HEK293 (cell line): ENCODE results near the gene HIGD2B.

ENCODE experiments used
- CTCF ChIA-PET: fragments of 350-600 bp; formaldehyde crosslinking; extraction: SDS; loops from one replicate; lab custom pipeline; 2021; ENCODE audit warnings: antibody characterized with exemption; lab: Yijun Ruan, JAX
- POLR2A ChIA-PET: fragments of 300-600 bp; formaldehyde crosslinking; extraction: SDS; loops from one replicate; lab custom pipeline; 2020; ENCODE audit warnings: antibody characterized with exemption, inconsistent platforms; lab: Yijun Ruan, JAX
- H3K27ac ChIP-seq: fragments of 200-500 bp; sonication (Bioruptor generic); 2 replicates; pipeline ENCODE4 v1.5.1; 2014; ENCODE audit warnings: low read depth, low read length, control low read depth, inconsistent platforms; ENCODE audit errors: extremely low read depth
- H3K36me3 ChIP-seq, 2 experiments: fragments of 200-500 bp in 1 of 2; sonication (Bioruptor generic) in 1 of 2; 1 replicate in 1 of 2; 2 replicates in 1 of 2; pipeline ENCODE4 v1.5.1; 2014 to 2017; ENCODE audit warnings: inconsistent platforms in 2 of 2, low read length in 2 of 2; ENCODE audit not compliant: control insufficient read depth in 2 of 2, insufficient read depth in 1 of 2
- H3K4me1 ChIP-seq: fragments of 200-500 bp; sonication (Bioruptor generic); 2 replicates; pipeline ENCODE4 v1.5.1; 2014; ENCODE audit warnings: mild to moderate bottlenecking, low read length, inconsistent platforms; ENCODE audit not compliant: control insufficient read depth, insufficient read depth
- H3K4me3 ChIP-seq: 2 replicates; pipeline ENCODE4 v1.5.1; 2011; ENCODE audit warnings: low read depth, mild to moderate bottlenecking, control low read depth, low read length, moderate library complexity
- H3K9me3 ChIP-seq: fragments of 200-500 bp; sonication (Bioruptor generic); 2 replicates; pipeline ENCODE4 v1.5.1; 2014; ENCODE audit warnings: low read depth, low read length, inconsistent platforms; ENCODE audit not compliant: control insufficient read depth, insufficient read depth
- CTCF ChIP-seq: fragments of 450-650 bp; formaldehyde crosslinking; IDR thresholded peaks from 2 replicates; pipeline ENCODE4 v1.5.1; 2016; ENCODE audit warnings: missing biosample characterization, missing genetic modification characterization
- FEZF1 ChIP-seq: fragments of 450-650 bp; formaldehyde crosslinking; IDR thresholded peaks from 2 replicates; pipeline ENCODE4 v1.5.1; 2016; ENCODE audit warnings: missing biosample characterization, missing genetic modification characterization
- GLI2 ChIP-seq: fragments of 450-650 bp; formaldehyde crosslinking; IDR thresholded peaks from 2 replicates; pipeline ENCODE4; 2017; ENCODE audit warnings: missing biosample characterization, missing genetic modification characterization, low read depth, borderline replicate concordance
- GLIS2 ChIP-seq: fragments of 450-650 bp; formaldehyde crosslinking; IDR thresholded peaks from 2 replicates; pipeline ENCODE4 v1.5.1; 2016; ENCODE audit warnings: missing biosample characterization, missing genetic modification characterization
- HIC1 ChIP-seq: fragments of 450-650 bp; formaldehyde crosslinking; IDR thresholded peaks from 2 replicates; pipeline ENCODE4 v1.5.1; 2016; ENCODE audit warnings: missing biosample characterization, missing genetic modification characterization
- HOXA7 ChIP-seq: sonication (generic); formaldehyde crosslinking; IDR thresholded peaks from 2 replicates; pipeline ENCODE4 v1.8.1; 2022; ENCODE audit warnings: missing genetic modification reagents, borderline replicate concordance
- KLF8 ChIP-seq: fragments of 450-650 bp; formaldehyde crosslinking; IDR thresholded peaks from 2 replicates; pipeline ENCODE4 v1.5.1; 2016; ENCODE audit warnings: missing biosample characterization, missing genetic modification characterization
- MZF1 ChIP-seq: fragments of 450-650 bp; formaldehyde crosslinking; IDR thresholded peaks from 2 replicates; pipeline ENCODE4 v1.5.1; 2017; ENCODE audit warnings: missing biosample characterization, missing genetic modification characterization, borderline replicate concordance
- SP7 ChIP-seq: fragments of 450-650 bp; formaldehyde crosslinking; IDR thresholded peaks from 2 replicates; pipeline ENCODE4 v1.5.1; 2016; ENCODE audit warnings: missing biosample characterization, missing genetic modification characterization
- ZBTB48 ChIP-seq: fragments of 450-650 bp; formaldehyde crosslinking; IDR thresholded peaks from 2 replicates; pipeline ENCODE4 v1.5.1; 2016; ENCODE audit warnings: missing biosample characterization, missing genetic modification characterization
- ZNF121 ChIP-seq: fragments of 450-650 bp; formaldehyde crosslinking; IDR thresholded peaks from 2 replicates; pipeline ENCODE4 v1.5.1; 2016; ENCODE audit warnings: missing biosample characterization, missing genetic modification characterization
- ZNF37A ChIP-seq: fragments of 450-650 bp; IDR thresholded peaks from 2 replicates; pipeline ENCODE4 v1.5.1; 2018; ENCODE audit warnings: missing biosample characterization, missing genetic modification characterization
- ZNF391 ChIP-seq: fragments of 450-650 bp; formaldehyde crosslinking; IDR thresholded peaks from 2 replicates; pipeline ENCODE4 v1.5.1; 2016; ENCODE audit warnings: low read depth, missing biosample characterization, missing genetic modification characterization, borderline replicate concordance
- ZNF426 ChIP-seq: fragments of 450-650 bp; formaldehyde crosslinking; IDR thresholded peaks from 2 replicates; pipeline ENCODE4 v1.5.1; 2017; ENCODE audit warnings: missing biosample characterization, missing genetic modification characterization, mild to moderate bottlenecking, inconsistent platforms, moderate library complexity
- ZNF473 ChIP-seq: fragments of 450-650 bp; formaldehyde crosslinking; IDR thresholded peaks from 2 replicates; pipeline ENCODE4 v1.5.1; 2017; ENCODE audit warnings: missing biosample characterization, missing genetic modification characterization
- ZNF514 ChIP-seq: fragments of 450-650 bp; formaldehyde crosslinking; IDR thresholded peaks from 2 replicates; pipeline ENCODE4 v1.5.1; 2016; ENCODE audit warnings: missing biosample characterization, missing genetic modification characterization
- ZNF530 ChIP-seq: fragments of 450-650 bp; formaldehyde crosslinking; IDR thresholded peaks from 2 replicates; pipeline ENCODE4 v1.5.1; 2016; ENCODE audit warnings: low read depth, missing biosample characterization, missing genetic modification characterization
- ZNF548 ChIP-seq: fragments of 450-650 bp; formaldehyde crosslinking; IDR thresholded peaks from 2 replicates; pipeline ENCODE4 v1.5.1; 2016; ENCODE audit warnings: missing biosample characterization, missing genetic modification characterization
- ZNF555 ChIP-seq: fragments of 450-650 bp; formaldehyde crosslinking; conservative IDR thresholded peaks from 2 replicates; pipeline ENCODE4 v1.5.1; 2017; ENCODE audit warnings: missing biosample characterization, mild to moderate bottlenecking, missing genetic modification characterization, inconsistent platforms
- ZNF623 ChIP-seq: fragments of 450-650 bp; formaldehyde crosslinking; IDR thresholded peaks from 2 replicates; pipeline ENCODE4 v1.5.1; 2016; ENCODE audit warnings: missing biosample characterization, missing genetic modification characterization
- ZNF670 ChIP-seq: fragments of 450-650 bp; formaldehyde crosslinking; IDR thresholded peaks from 2 replicates; pipeline ENCODE4 v1.5.1; 2016; ENCODE audit warnings: missing biosample characterization, missing genetic modification characterization, low read depth
- ZNF768 ChIP-seq: fragments of 450-650 bp; formaldehyde crosslinking; IDR thresholded peaks from 2 replicates; pipeline ENCODE4 v1.5.1; 2018; ENCODE audit warnings: missing biosample characterization, mild to moderate bottlenecking, missing genetic modification characterization
- ZNF777 ChIP-seq: fragments of 450-650 bp; formaldehyde crosslinking; IDR thresholded peaks from 2 replicates; pipeline ENCODE4 v1.5.1; 2017; ENCODE audit warnings: missing biosample characterization, missing genetic modification characterization, borderline replicate concordance
- ZXDB ChIP-seq: fragments of 450-650 bp; formaldehyde crosslinking; IDR thresholded peaks from 2 replicates; pipeline ENCODE4 v1.5.1; 2016; ENCODE audit warnings: missing biosample characterization, missing genetic modification characterization
- TF ChIP-seq, protein P1 (sequence below): fragments of 450-650 bp; formaldehyde crosslinking; IDR thresholded peaks from 2 replicates; pipeline ENCODE4 v1.5.1; 2016; ENCODE audit warnings: missing biosample characterization, missing genetic modification characterization
- TF ChIP-seq, protein P2 (sequence below): fragments of 450-650 bp; formaldehyde crosslinking; IDR thresholded peaks from 2 replicates; pipeline ENCODE4 v1.5.1; 2017; ENCODE audit warnings: missing biosample characterization, missing genetic modification characterization
- TF ChIP-seq, protein P3 (sequence below): fragments of 450-650 bp; formaldehyde crosslinking; IDR thresholded peaks from 2 replicates; pipeline ENCODE4 v1.5.1; 2016; ENCODE audit warnings: missing biosample characterization, missing genetic modification characterization

The HIGD2B gene

GRCh38 chr15:72680931-72681330 is 5.1 kb downstream of the HIGD2B start:
- Histone ChIP-seq H3K36me3 (no peaks in the 10 kb centered on the region), H3K4me3 (no peak overlapping the region), H3K4me1 (peaks cover 5% of the 10 kb centered on the region; the same call in 1 of the 2 replicates), H3K27ac (no peak overlapping the region), H3K9me3 (no peaks in the 10 kb centered on the region)
- POLR2A ChIA-PET, result interaction anchor here (0.7 to 1.0 kb wide), 2 partner anchors 10 to 1268 kb away, joined by 3 read pairs; no protein-coding TSS in a partner anchor
- TF ChIP-seq ZNF121 (no peak), ZNF473 (no peak), ZNF555 (no peak), ZNF530 (tag by site-specific recombination) (no peak), HOXA7 (CRISPR knock-in tag) (no peak), ZNF426 (no peak), ZBTB48 (tag by site-specific recombination) (no peak), ZNF768 (no peak), ZNF514 (tag by site-specific recombination) (no peak), ZNF777 (tag by site-specific recombination) (no peak)
- CTCF ChIA-PET, result interaction anchor here (0.6 to 3.7 kb wide), 5 partner anchors 7 to 368 kb away, joined by 3 to 19 read pairs (median 6); no protein-coding TSS in a partner anchor

GRCh38 chr15:72676838-72677237 is 9.1 kb downstream of the HIGD2B start:
- H3K36me3 ChIP-seq, result no peaks in the 10 kb centered on the region
- no peak overlapping the region for H3K4me3 ChIP-seq
- POLR2A ChIA-PET, result no interaction called here
- CTCF ChIA-PET, result interaction anchor here (1.4 to 1.5 kb wide), 2 partner anchors 9 to 77 kb away, joined by 3 to 5 read pairs; partner anchors contain the start of genes BBS4 and HIGD2B
- H3K9me3 ChIP-seq, result no peaks in the 10 kb centered on the region
- no peak overlapping the region for H3K27ac ChIP-seq
- no peaks in the 10 kb centered on the region for H3K4me1 ChIP-seq
- TF ChIP-seq, protein P1, sequence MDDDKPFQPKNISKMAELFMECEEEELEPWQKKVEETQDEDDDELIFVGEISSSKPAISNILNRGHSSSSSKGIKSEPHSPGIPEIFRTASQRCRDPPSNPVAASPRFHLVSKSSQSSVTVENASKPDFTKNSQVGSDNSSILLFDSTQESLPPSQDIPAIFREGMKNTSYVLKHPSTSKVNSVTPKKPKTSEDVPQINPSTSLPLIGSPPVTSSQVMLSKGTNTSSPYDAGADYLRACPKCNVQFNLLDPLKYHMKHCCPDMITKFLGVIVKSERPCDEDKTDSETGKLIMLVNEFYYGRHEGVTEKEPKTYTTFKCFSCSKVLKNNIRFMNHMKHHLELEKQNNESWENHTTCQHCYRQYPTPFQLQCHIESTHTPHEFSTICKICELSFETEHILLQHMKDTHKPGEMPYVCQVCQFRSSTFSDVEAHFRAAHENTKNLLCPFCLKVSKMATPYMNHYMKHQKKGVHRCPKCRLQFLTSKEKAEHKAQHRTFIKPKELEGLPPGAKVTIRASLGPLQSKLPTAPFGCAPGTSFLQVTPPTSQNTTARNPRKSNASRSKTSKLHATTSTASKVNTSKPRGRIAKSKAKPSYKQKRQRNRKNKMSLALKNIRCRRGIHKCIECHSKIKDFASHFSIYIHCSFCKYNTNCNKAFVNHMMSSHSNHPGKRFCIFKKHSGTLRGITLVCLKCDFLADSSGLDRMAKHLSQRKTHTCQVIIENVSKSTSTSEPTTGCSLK (tag by site-specific recombination), result no peak
- TF ChIP-seq ZXDB (tag by site-specific recombination) (no peak), GLIS2 (tag by site-specific recombination) (no peak), ZNF37A (no peak), ZNF768 (no peak), FEZF1 (no peak), ZNF623 (tag by site-specific recombination) (no peak), GLI2 (tag by site-specific recombination) (no peak), MZF1 (tag by site-specific recombination) (no peak), SP7 (no peak), HIC1 (tag by site-specific recombination) (no peak), KLF8 (no peak), ZNF548 (tag by site-specific recombination) (no peak), CTCF (tag by site-specific recombination) (no peak), ZNF391 (no peak), ZNF670 (no peak)
- TF ChIP-seq, protein P2, sequence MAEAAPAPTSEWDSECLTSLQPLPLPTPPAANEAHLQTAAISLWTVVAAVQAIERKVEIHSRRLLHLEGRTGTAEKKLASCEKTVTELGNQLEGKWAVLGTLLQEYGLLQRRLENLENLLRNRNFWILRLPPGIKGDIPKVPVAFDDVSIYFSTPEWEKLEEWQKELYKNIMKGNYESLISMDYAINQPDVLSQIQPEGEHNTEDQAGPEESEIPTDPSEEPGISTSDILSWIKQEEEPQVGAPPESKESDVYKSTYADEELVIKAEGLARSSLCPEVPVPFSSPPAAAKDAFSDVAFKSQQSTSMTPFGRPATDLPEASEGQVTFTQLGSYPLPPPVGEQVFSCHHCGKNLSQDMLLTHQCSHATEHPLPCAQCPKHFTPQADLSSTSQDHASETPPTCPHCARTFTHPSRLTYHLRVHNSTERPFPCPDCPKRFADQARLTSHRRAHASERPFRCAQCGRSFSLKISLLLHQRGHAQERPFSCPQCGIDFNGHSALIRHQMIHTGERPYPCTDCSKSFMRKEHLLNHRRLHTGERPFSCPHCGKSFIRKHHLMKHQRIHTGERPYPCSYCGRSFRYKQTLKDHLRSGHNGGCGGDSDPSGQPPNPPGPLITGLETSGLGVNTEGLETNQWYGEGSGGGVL (tag by site-specific recombination), result no peak
- TF ChIP-seq, protein P3, sequence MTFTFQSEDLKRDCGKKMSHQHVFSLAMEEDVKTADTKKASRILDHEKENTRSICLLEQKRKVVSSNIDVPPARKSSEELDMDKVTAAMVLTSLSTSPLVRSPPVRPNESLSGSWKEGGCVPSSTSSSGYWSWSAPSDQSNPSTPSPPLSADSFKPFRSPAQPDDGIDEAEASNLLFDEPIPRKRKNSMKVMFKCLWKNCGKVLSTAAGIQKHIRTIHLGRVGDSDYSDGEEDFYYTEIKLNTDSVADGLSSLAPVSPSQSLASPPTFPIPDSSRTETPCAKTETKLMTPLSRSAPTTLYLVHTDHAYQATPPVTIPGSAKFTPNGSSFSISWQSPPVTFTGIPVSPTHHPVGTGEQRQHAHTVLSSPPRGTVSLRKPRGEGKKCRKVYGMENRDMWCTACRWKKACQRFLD (tag by site-specific recombination), result no peak
